HG03060 (cell line): Measurements from ENCODE around the gene PEAK3.

ENCODE experiments used
- ATAC-seq: cut with Tn5 transposase; IDR thresholded peaks from one replicate; pipeline ENCODE4 v1.9.1; 2021; ENCODE audit warnings: low read depth, moderate number of reproducible peaks; ENCODE audit not compliant: unreplicated experiment

PEAK3 gene

GRCh38 chr19:2315818-2316353 is 33.9 kb upstream of the PEAK3 start:
- ATAC-seq = no peak

DNA sequence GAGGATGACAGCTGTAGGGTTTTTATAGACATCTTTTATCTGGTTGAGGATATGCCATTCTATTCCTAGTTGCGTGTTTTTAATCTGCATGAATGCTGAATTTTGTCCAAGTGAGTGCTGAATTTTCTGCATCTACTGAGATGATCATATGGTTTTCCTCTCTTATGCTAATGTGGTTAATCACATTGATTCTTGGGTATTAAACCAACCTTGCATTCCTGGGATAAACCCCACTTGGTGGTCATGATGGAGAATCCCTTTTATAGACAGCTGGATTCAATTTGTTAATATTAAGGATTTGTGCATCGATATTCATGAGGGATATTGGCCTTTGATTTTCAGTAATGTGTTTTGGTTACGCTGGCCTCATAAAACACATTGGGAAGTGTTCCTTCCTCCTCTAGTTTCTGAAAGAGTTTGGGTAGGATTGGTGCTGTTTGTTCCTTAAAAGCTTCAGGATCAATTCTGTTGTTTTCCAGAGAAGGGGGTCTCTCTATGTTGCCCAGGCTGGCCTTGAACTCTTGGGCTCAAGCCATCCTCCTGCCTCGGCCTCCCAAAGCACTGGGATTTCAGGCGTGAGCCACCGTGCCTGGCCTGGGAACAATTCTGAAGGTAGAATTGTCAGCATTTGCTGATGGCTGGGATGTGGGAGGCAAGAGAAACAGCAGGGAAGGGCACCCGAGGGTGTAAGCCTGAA is 33.3 kb upstream of the PEAK3 start:
- ATAC-seq = no peak

GRCh38 chr19:2312820-2313501 is 31.0 kb upstream of the PEAK3 start:
- ATAC-seq = no peak

DNA sequence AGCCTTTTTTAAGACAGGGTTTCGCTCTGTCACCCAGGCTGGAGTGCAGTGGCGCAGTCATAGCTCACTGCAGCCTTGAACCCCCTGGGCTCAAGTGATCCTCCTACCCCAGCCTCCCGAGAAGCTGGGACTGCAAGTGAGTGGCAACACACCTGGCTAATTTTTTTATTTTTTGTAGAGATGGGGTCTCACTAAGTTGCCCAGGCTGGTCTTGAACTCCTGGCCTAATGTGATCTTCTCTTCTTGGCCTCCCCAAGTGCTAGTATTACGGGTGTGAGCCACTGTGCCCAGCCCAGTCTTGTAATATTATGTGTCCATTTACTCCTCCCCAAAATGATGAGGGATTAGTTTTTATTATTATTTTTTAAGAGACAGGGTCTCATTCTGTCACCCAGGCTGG is 29.1 kb upstream of the PEAK3 start:
- no peak for ATAC-seq

DNA sequence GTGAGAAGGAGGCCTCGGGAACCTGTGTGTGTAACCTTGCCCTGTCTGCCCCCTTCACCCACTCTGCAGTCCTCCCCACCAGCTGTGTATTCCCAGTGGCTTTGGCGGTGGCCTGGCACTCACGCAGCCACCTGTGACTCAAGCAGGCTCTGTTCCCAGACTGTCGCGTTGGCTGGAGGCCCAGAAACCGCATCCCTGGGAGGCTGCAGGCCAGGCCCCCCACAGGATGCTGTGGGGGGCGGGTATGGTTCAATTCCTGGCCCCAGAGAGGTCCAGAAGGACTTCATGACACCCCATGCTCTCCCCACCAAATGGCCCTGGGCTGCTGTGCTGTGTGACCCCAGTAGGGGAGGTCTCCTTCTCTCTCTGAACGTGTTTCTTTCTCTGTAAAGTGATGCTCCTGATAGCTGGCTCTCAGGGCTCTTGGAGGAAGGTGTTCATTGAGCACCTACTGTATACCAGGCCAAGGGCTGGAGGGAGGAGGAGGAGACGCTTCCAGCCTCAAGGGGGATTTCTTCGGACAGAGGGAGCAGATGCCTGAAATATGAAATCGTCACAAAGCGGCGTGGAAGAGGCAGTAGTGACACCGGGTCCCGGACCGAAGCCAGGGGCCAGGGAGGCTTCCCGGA is 27.9 kb upstream of the PEAK3 start:
- no peak for ATAC-seq

GRCh38 chr19:2308114-2308556 is 26.2 kb upstream of the PEAK3 start, which contains the start of gene LINGO3:
TSS of gene LINGO3 (minus strand) at chr19:2308154. CDS start at chr19:2291776, 16,378 bp downstream.
- ATAC-seq = no peak

- no peak for ATAC-seq
Observed at GRCh38 chr19:2307518-2308012, 25.6 kb upstream of the PEAK3 start.

GRCh38 chr19:2306971-2307370 is 25.0 kb upstream of the PEAK3 start:
- no peak for ATAC-seq

- ATAC-seq = no peak
Observed at GRCh38 chr19:2306281-2306806, 24.4 kb upstream of the PEAK3 start.

DNA sequence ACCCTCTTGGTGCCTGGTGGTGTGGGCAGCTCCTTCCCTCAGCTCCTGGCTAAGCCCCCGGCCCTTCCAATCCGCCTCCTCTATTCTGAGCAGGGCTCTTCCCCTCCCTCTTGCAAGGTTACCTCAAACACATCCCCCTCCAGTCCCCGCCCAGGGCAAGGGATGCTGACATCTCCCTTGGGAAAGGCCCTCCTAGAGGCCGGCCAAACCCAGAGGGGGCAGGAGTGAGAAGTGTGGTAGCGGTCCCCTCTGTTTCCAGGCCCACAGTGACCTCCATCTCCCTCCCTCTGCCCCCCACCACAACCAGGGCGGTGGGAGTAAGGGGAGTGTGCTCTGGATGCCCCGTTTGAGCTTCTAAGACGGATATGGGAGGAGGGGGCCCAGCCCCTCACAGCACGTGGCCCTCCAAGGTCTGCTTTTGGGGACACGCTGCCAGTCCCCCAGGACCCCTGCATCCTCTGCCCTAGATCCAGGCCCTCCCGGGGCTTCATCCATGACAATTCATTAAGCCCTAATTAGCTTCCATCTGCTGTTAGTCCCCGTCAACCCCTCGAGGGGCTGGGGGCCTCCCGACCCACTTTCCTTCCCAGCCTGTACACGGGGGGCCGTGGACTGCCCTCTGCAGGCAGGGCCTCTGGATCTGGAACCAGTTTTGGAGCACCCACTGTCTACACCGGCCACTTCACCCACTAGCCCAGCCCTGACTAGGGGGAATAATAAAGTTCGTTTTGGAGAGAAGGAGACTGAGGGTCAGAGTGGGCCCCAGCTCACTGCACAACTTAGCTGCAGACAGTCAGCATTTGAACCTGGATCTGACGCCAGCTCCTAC is 23.7 kb upstream of the PEAK3 start:
- no peak for ATAC-seq

DNA sequence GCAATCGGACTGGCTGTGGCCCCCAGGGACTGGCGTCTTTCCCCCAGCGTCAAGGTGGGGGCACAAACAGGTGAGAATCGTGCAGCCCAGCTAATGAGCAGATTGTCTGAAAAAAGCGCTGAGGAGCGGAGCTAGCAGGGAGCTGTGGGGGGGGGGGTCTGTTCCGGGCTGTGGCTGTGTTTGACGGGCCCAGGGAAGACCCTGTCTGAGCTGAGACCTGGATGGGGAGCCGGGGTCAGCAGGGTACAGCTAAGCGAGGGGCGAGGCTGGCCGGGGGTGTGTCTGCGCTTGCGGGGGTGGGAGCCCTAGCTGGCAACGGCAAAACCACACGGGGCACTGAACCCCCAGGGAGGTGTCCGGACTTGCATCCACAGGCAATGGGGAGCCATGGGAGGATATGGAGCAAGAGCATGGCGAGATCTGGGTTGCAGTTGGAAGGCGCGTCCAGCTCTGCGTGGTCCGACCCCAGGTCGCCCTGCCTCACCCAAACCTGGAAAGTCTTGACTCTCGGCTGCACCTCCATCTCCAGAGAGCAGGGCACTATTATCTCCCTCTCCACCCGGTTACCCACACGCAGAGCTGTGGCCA is 21.3 kb upstream of the PEAK3 start:
- ATAC-seq = no peak

DNA sequence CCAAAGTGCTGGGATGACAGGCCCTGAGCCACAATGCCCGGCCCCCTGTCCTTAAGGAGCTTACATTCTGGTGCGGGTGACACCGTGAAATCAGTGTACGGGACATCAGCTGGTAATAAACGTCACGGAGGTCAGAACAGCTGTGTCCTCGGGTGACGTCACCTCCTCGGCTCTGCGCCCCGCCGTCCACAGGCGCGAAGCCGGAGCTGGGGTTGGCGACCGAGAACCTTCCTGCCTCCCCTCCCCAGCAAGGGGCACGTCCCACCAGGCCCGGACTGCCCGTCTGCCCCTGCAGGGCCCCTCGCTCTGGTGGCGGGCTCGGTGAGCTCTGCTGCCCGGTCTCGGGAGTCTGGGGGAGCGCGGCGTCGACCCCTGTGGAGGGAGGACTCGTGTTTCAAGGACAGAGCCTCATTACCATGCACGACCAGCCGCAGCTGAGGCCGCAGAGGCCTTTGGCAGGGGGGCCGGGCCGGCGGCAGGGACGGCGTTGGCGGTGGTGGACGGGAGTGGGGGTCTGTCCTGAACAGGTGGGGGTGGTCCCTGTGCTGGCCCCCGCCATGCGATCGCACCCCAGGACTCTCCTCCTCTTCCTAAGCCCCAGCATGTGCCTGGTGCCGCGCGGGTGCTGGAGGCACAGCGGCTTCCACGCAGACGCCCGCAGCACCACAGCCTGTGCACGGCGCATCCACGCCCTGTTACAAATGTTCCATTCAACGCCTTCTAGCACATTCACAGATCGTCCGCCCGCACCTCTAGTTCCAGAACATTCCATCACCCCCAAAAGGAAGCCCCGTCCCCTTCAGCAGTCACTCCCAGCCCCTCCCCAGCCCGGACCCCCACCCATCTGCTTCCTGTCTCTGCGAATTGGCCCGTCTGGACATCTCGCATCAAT is 20.6 kb upstream of the PEAK3 start:
- ATAC-seq = no peak

GRCh38 chr19:2300533-2300932 is 18.6 kb upstream of the PEAK3 start:
- ATAC-seq = no peak

GRCh38 chr19:2296141-2296540 is 14.2 kb upstream of the PEAK3 start:
- ATAC-seq = no peak

DNA sequence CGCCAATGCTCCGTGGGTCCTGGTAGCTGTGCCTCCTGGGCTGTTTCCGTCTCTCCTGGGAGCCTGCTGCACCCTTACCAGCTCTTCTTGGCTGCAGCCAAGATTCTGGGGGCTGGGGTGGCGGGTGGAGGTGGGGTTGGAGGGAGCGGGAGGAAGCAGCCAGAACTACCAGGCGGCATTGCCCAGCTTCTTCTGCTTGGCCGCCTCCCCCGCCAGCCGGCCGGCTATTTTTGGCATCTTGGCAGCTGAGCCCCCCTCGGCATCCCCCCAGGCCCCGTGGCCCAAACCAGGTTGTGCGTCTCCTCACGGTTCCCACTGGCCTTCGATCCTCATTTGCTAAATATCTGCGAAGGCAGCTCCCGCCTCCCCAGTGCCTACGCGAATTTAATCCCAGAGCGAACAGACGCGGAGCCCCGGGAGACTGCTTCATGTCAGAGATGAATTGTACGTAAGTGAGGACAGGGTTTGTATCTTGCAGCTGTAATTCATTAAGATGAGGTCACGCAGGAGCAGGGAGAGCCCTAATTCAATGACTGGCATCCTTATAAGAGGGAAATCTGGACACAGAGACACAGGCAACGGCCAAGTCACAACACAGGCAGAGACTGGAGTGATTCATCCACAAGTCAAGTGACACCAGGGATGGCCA is 12.8 kb upstream of the PEAK3 start:
- ATAC-seq = no peak

- ATAC-seq = no peak
Observed at GRCh38 chr19:2291185-2291751, 9.3 kb upstream of the PEAK3 start.

GRCh38 chr19:2290441-2291184 is 8.6 kb upstream of the PEAK3 start:
- no peak for ATAC-seq
